GM18502 (cell line): Measurements from ENCODE around the gene P3H4.

Source experiments
- ATAC-seq: cut with Tn5 transposase; IDR thresholded peaks from one replicate; pipeline ENCODE4 v1.9.1; 2021; ENCODE audit warnings: mild to moderate bottlenecking; ENCODE audit not compliant: unreplicated experiment, poor library complexity

The P3H4 gene

GRCh38 chr17:41822216-41823140 is 10.7 kb upstream of the P3H4 start:
- ATAC-seq, result no peak

- ATAC-seq, result no peak
These were observed 10.0 kb upstream of the P3H4 start for GRCh38 chr17:41821776-41822175.

GRCh38 chr17:41818024-41818423 is 6.3 kb upstream of the P3H4 start:
- ATAC-seq, result no peak

- no peak for ATAC-seq
These were observed 5.0 kb upstream of the P3H4 start for GRCh38 chr17:41816637-41817320.

- no peak for ATAC-seq
These were observed 2.4 kb upstream of the P3H4 start for GRCh38 chr17:41814195-41814594.

GRCh38 chr17:41813699-41814124 is 2.0 kb upstream of the P3H4 start:
- ATAC-seq, result no peak

GRCh38 chr17:41813152-41813680 is 1.5 kb upstream of the P3H4 start:
- ATAC-seq, result no peak

- ATAC-seq, result no peak
These were observed 817 bp upstream of the P3H4 start, which contains the start of gene FKBP10 for GRCh38 chr17:41812381-41813151. Gene FKBP10 (plus strand): TSS chr17:41813004. CDS start chr17:41813035, 31 bp downstream.

- ATAC-seq, result no peak
These were observed 845 bp downstream of the P3H4 start for GRCh38 chr17:41810659-41811548.

- ATAC-seq, result no peak
These were observed 4.9 kb downstream of the P3H4 start for GRCh38 chr17:41806685-41807445.

- no peak for ATAC-seq
These were observed 8.4 kb downstream of the P3H4 start for GRCh38 chr17:41803049-41804020.

- no peak for ATAC-seq
These were observed 10.1 kb downstream of the P3H4 start for GRCh38 chr17:41801374-41802271.

GRCh38 chr17:41800601-41801373 is 11.0 kb downstream of the P3H4 start:
- no peak for ATAC-seq

- no peak for ATAC-seq
These were observed 12.4 kb downstream of the P3H4 start for GRCh38 chr17:41799366-41799765.

- no peak for ATAC-seq
These were observed 14.4 kb downstream of the P3H4 start for GRCh38 chr17:41797377-41797776.
